GM12873 (cell line): ENCODE measurements around the gene PDE4B.

Source experiments
- TF ChIP-seq, protein P1 (sequence below): IDR thresholded peaks from 2 replicates; pipeline ENCODE4 v1.5.1; 2012; ENCODE audit warnings: low read depth, mild to moderate bottlenecking, moderate library complexity, low read length, control low read depth; ENCODE audit not compliant: insufficient read depth; ENCODE audit errors: missing control alignments

Gene PDE4B

DNA sequence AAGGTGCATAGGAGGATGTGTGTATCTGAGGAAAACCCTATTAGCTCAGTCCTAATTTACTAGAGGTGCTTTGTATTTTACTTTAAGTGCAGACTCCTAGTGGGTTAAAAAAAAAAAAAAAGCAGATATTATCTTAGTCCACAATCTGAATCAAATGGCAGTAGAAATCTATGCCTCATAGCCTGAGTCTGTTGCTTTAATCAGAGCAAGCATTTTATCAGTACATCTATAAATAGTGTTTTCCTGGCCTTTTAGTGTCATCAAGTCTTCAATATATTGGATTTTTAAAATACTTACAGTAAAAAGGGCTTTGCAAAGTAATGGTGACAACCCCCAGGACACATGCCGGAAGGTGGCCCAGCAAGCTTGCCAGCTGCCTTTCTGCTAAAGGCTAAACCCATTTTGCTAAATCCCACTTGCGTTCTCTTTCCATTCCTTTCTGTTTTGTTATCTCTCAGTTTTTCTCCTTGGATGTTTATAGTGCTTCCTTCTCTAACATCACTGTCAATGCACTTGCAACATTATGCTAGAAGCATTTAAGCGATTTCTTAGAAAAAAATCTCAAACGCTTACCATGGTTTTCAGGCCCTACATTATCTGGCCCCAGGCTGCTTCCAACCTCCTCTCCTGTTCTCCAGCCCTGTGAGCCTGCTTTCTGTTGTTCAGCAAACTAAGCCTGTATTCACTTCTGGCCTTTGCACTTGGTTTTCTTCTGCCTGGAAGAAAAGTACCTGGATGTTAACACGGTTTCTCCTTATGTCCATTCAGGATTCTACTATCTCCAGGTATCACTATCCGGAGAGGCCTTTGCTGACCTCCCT is 206.3 kb downstream of the PDE4B start:
- TF ChIP-seq, protein P1, sequence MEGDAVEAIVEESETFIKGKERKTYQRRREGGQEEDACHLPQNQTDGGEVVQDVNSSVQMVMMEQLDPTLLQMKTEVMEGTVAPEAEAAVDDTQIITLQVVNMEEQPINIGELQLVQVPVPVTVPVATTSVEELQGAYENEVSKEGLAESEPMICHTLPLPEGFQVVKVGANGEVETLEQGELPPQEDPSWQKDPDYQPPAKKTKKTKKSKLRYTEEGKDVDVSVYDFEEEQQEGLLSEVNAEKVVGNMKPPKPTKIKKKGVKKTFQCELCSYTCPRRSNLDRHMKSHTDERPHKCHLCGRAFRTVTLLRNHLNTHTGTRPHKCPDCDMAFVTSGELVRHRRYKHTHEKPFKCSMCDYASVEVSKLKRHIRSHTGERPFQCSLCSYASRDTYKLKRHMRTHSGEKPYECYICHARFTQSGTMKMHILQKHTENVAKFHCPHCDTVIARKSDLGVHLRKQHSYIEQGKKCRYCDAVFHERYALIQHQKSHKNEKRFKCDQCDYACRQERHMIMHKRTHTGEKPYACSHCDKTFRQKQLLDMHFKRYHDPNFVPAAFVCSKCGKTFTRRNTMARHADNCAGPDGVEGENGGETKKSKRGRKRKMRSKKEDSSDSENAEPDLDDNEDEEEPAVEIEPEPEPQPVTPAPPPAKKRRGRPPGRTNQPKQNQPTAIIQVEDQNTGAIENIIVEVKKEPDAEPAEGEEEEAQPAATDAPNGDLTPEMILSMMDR, result no peak

DNA sequence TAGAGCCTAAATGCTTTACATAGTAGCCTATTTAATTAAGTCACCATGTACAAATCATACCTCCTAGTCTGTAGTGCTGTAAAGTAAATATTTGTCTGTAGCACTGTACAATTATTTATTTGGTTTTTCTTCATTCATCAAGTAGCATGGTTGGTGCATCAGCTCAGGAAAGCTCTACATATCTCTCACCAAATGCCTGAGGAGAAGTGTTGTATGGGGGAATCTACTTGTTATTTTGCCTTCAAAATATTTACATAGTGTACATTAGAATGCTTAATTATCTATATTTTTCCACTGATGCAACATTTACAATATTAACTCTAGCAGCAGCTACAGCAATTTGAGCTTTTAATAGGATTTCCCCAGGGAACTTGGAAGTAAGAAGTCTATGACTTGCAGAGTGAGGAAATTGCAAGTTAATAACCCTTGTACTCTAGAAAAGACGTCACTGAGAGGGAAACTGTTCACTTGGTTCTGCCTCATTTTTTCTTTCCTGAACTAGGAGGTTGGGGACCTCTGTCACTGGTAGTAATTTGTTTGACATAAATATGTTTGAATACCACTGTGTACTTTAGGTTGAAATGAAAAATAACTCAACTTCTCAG is 207.4 kb downstream of the PDE4B start:
- TF ChIP-seq, protein P1, result no peak

DNA sequence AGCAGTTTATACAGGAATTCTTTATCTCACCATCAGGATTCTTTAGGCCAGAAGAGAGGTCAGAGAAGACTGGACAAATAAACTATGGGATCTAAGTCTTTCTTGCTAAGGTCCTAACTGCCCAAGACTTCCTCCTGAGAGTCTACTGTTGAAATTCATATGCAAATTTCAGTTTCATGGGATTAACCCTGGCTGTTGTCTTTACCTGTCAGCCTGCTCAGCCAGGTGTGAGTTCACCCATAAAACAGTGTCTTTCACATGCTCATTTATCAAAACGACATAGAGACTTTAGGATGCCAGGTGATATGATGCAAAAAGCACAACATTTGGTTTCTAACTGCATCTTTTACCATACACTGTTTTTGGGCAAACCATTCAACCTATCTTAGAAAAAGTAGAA is 211.0 kb downstream of the PDE4B start:
- TF ChIP-seq, protein P1, result no peak

DNA sequence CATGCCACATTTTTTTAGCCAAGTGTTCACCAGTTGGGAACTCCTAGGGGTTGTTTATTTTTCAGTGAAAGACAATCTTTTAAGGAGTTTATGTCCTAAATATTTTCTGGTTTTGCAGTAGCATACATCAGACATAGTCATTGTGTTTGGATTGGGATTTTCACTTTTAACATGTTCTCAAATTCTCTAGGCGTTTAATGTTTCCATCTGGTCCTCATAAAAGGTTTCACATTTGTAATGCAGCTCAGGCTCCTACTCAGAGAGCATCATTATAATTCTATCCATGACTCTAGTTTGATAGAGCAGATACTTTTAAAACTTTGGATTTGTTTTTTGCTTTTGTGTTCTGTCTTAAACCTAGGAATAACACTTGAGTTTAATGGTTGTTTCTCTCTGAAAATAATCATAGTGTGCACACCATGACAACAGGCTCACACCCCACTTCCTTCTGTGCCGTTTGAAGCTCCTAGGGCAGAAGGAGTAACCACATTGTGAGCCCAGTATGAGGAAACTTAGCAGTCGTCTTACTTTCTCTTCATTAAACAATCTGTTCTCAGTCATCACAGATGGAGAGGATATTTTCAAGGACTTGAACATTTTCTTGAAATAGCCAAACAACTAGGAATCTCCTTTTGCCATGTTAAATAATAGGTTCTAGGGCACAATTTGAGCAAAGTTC is 219.6 kb downstream of the PDE4B start:
- TF ChIP-seq, protein P1, result no peak

DNA sequence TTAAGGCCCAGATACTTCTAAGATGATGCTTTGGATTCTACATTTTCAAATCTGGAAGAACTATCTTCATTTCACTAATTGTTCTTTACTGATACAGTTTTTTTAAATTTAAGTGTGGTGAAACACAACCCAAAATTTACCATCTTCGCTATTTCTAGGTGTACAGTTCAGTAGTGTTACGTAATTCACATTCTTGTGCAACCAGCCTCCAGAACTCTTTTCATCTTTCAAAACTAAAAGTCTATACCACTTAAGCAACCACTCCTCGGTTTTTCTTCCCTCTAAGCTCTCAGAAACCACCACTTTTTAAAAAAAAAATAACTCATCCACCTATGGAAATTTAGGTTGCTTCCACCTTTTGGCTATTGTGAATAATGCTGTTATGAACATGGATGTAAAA is 220.7 kb downstream of the PDE4B start:
- TF ChIP-seq, protein P1, result no peak

DNA sequence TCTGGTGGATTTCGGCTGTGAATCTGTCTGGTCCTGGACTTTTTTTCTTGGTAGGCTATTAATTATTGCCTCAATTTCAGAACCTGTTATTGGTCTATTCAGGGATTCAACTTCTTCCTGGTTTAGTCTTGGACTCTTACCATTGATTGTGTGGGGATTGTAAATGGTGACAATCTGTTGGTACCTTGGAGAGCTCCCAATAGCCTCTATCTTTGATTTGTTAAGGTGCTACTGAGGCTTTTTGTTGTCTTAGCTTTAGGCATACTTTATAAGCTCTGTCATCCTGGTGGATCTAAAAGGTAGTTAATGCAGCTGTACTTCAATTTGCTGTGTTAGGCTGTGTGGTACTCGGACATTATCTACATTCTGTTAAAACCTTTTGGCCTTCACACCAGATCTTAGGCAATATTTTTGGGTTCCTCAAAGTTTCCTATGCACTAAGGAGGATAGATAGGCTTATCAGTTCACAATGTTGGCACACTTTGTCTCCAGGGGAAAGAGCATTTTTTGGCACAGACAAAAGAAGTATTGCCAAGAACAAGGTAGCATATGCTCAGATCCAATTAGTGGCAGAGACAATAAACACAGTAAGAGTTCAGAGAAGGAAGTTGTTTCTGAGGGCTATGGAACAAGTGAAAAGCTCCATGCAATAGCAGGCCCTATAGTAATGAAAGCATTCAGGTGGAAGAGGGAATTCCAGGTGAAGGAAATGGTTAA is 230.4 kb downstream of the PDE4B start:
- TF ChIP-seq, protein P1, result no peak
